Measurements from ENCODE around the gene ALDH3B1.

Gene ALDH3B1

GRCh38 chr11:68021167-68021787, 11.2 kb downstream of the ALDH3B1 start:
- DNase-seq (ENCODE audit: low read depth in 2 of 2) = peak in 1 of 2 donors; percentile 38
- TF ChIP-seq, protein P1, sequence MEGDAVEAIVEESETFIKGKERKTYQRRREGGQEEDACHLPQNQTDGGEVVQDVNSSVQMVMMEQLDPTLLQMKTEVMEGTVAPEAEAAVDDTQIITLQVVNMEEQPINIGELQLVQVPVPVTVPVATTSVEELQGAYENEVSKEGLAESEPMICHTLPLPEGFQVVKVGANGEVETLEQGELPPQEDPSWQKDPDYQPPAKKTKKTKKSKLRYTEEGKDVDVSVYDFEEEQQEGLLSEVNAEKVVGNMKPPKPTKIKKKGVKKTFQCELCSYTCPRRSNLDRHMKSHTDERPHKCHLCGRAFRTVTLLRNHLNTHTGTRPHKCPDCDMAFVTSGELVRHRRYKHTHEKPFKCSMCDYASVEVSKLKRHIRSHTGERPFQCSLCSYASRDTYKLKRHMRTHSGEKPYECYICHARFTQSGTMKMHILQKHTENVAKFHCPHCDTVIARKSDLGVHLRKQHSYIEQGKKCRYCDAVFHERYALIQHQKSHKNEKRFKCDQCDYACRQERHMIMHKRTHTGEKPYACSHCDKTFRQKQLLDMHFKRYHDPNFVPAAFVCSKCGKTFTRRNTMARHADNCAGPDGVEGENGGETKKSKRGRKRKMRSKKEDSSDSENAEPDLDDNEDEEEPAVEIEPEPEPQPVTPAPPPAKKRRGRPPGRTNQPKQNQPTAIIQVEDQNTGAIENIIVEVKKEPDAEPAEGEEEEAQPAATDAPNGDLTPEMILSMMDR (IDR thresholded peaks at IDR 0.05; ENCODE audit: low read depth, low read length) = peak; percentile 30
- H3K4me3 ChIP-seq (replicated peaks in 1 of 2; ENCODE audit: low read depth in 2 of 2, low read length in 2 of 2) = no peak overlapping the region

GRCh38 chr11:68022531-68022930, 12.4 kb downstream of the ALDH3B1 start:
- DNase-seq (ENCODE audit: low read depth in 2 of 2) = no peak
- TF ChIP-seq, protein P1 (IDR thresholded peaks at IDR 0.05; ENCODE audit: low read depth, low read length) = no peak
- H3K4me3 ChIP-seq (replicated peaks in 1 of 2; ENCODE audit: low read depth in 2 of 2, low read length in 2 of 2) = no peak overlapping the region

GRCh38 chr11:68024508-68024907, 14.4 kb downstream of the ALDH3B1 start:
- DNase-seq (ENCODE audit: low read depth in 2 of 2) = no peak
- TF ChIP-seq, protein P1 (IDR thresholded peaks at IDR 0.05; ENCODE audit: low read depth, low read length) = no peak
- H3K4me3 ChIP-seq (replicated peaks in 1 of 2; ENCODE audit: low read depth in 2 of 2, low read length in 2 of 2) = no peak overlapping the region

DNA sequence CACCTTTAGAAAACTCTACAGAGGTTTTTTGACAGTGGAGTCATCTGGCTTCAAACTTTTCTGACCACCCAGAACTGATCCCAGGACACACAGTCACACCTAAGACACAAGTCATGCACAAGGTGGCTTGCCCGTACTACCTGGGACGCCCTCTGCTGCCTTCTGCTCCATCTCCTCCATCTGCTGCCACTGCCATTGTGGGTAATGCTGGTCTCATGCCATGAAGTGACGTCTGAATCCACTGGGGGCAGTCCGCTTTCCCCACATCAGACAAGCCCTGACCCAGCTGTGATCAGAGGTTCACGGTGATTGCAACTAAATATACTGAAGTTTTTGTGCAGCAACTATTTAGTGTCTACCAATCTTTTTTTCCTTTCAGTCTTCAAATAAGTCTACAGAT, 14.9 kb downstream of the ALDH3B1 start:
- H3K4me3 ChIP-seq (replicated peaks in 1 of 2; ENCODE audit: low read depth in 2 of 2, low read length in 2 of 2) = no peak overlapping the region
- TF ChIP-seq, protein P1 (IDR thresholded peaks at IDR 0.05; ENCODE audit: low read depth, low read length) = no peak
- no peak for DNase-seq (ENCODE audit: low read depth in 2 of 2)

- DNase-seq (ENCODE audit: low read depth in 2 of 2) = no peak
- TF ChIP-seq, protein P1 (IDR thresholded peaks at IDR 0.05; ENCODE audit: low read depth, low read length) = no peak
- H3K4me3 ChIP-seq (replicated peaks in 1 of 2; ENCODE audit: low read depth in 2 of 2, low read length in 2 of 2) = no peak overlapping the region
Observed at GRCh38 chr11:68026391-68027105, 16.4 kb downstream of the ALDH3B1 start.

GRCh38 chr11:68027667-68028066, 17.5 kb downstream of the ALDH3B1 start:
- TF ChIP-seq, protein P1 (IDR thresholded peaks at IDR 0.05; ENCODE audit: low read depth, low read length) = no peak
- H3K4me3 ChIP-seq (replicated peaks in 1 of 2; ENCODE audit: low read depth in 2 of 2, low read length in 2 of 2) = no peak overlapping the region

More at GRCh38 chr11:68027667-68028066, 17.5 kb downstream of the ALDH3B1 start:
- DNase-seq (ENCODE audit: low read depth in 2 of 2) = no peak

Measured in cardiac fibroblast (primary cell).